ENCODE results near the gene CEACAM18.

Gene CEACAM18

DNA sequence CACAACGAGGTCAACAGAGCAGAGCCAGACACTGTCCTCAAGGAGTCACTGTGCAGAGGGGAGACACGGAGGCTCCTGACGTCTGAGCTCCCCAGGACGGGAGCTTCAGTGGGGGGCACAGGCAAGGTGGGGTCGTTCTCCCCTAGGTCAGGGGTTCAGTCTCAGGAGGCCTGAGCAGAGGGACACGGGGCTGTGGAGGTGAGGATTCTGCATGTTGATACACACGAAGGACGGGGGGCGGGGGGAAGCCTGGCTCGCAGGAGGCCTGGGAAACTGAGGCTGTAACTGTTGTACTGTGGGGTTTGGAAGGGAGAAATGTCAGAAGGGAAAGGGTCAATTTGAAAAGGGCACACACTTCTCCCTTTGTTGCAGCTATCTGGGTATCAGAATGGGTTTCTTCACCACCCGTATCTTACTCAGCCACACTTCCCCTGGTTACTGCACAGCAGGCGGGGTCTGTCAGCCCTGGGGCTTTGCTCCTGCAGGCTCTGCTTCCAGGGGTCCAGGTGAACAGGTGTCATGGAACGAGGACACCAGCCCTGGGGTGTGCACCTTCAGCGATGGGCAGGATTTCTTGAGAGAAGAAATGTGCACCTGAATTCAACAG lies 19.3 kb upstream of the CEACAM18 start:
- no peak overlapping the region for H3K4me3 ChIP-seq (ENCODE audit: low read depth, low read length)
- no peak for DNase-seq (ENCODE audit: low read depth)
- no peak for TF ChIP-seq POLR2A (IDR thresholded peaks at IDR 0.05; ENCODE audit: extremely low read depth, insufficient read length)
- TF ChIP-seq, protein P1, sequence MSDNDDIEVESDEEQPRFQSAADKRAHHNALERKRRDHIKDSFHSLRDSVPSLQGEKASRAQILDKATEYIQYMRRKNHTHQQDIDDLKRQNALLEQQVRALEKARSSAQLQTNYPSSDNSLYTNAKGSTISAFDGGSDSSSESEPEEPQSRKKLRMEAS (IDR thresholded peaks at IDR 0.05; ENCODE audit: low read depth, low read length): no peak
- TF ChIP-seq, protein P2, sequence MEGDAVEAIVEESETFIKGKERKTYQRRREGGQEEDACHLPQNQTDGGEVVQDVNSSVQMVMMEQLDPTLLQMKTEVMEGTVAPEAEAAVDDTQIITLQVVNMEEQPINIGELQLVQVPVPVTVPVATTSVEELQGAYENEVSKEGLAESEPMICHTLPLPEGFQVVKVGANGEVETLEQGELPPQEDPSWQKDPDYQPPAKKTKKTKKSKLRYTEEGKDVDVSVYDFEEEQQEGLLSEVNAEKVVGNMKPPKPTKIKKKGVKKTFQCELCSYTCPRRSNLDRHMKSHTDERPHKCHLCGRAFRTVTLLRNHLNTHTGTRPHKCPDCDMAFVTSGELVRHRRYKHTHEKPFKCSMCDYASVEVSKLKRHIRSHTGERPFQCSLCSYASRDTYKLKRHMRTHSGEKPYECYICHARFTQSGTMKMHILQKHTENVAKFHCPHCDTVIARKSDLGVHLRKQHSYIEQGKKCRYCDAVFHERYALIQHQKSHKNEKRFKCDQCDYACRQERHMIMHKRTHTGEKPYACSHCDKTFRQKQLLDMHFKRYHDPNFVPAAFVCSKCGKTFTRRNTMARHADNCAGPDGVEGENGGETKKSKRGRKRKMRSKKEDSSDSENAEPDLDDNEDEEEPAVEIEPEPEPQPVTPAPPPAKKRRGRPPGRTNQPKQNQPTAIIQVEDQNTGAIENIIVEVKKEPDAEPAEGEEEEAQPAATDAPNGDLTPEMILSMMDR (IDR thresholded peaks at IDR 0.05; ENCODE audit: low read depth, low read length): no peak
- no peak for TF ChIP-seq MYC (IDR thresholded peaks at IDR 0.05; ENCODE audit: low read depth, low read length)

DNA sequence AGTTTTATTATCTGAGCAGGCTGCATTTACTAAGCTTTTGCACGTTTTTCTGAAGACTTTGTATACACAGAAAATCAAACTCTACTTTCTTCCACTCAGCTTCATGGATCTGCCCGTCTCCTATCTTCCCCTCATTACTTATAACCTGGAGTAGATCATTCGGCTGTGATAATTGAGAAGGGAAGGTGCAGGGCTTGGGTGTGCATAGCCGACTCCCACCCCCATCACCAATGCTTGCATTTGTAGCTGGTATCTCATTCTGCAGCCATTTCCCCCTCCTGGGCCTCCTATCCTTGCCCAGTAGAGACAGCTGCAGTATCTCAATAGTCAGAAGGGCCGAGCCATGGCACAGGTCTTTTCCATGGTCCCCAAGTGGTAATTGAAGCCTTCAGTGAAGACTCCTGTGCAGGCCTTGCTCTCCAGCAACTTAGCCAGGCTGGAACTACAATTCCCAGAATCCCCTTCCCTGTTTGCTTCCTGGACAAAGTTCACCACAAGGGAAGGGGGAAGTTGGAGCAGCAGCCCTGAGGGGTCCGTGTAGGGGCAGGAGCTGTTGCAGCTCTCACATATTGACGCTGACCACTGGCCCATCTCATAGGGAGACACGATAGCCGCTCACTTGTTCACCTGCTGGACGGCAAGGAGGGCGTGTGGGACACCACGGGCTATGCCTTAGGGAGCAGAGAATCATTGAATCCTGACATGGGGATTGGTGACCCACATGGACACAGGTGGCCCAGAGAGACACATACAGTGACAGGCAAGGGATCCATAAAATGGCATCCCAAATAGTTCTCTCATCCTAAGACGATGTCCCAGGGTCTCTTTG lies 18.0 kb upstream of the CEACAM18 start:
- peak; percentile 84 for DNase-seq (ENCODE audit: low read depth)
- TF ChIP-seq MYC (IDR thresholded peaks at IDR 0.05; ENCODE audit: low read depth, low read length) (no peak), POLR2A (IDR thresholded peaks at IDR 0.05; ENCODE audit: extremely low read depth, insufficient read length) (peak; percentile 63)
- TF ChIP-seq, protein P1 (IDR thresholded peaks at IDR 0.05; ENCODE audit: low read depth, low read length): 0 out of 2 replicates have a peak, but pooled peaks have one; percentile 3
- peak overlapping the region; percentile 50 for H3K4me3 ChIP-seq (ENCODE audit: low read depth, low read length)

DNA sequence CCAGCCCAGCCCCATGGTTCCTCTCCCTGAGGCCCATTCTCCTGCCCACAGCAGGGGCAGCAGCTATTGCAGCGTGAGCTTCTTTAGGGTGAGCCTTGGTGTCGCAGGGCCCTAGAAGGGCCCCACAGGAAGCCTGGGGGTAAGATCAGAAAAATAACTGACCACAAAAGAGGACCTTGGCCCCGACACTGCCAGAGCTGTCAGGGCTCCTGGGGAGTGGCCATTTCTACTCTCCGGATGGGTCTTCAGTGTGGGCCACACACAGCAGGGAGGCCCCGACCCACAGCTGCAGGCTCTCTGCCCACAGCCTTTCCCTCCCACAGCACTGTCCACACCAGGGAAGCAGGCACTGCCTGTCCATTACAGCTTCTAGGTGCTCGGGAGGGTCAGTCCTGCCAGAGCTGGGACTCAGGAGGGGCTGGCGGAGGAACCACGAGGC lies 16.6 kb upstream of the CEACAM18 start:
- TF ChIP-seq, protein P2 (IDR thresholded peaks at IDR 0.05; ENCODE audit: low read depth, low read length): no peak
- no peak for TF ChIP-seq POLR2A (IDR thresholded peaks at IDR 0.05; ENCODE audit: extremely low read depth, insufficient read length)
- peak; percentile 63 for TF ChIP-seq MYC (IDR thresholded peaks at IDR 0.05; ENCODE audit: low read depth, low read length)
- TF ChIP-seq, protein P1 (IDR thresholded peaks at IDR 0.05; ENCODE audit: low read depth, low read length): peak; percentile 23; the same call in 1 of the 2 replicates
- DNase-seq (ENCODE audit: low read depth): peak; percentile 89
- peak overlapping the region; percentile 4 for H3K4me3 ChIP-seq (ENCODE audit: low read depth, low read length)

DNA sequence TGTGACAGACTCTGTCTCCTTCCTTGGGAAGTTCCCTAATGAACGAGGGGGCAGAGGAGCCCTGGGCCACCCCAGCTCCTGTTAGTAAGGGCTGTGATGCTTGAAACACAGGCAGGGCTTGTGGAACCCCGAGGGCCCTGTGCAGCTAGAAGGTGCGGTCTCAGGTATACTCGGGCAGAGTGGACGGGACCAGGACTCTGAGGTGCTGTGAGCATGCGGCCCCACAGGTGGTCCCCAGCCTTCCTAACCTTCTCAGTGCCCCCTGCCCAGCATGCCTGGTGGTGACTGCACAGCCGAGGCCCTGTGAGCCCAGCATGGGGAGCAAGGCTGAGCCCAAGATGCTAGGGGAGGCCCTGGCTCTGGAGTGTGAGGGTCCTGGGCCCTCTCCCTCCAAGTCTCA lies 16.1 kb upstream of the CEACAM18 start:
- no peak for TF ChIP-seq MYC (IDR thresholded peaks at IDR 0.05; ENCODE audit: low read depth, low read length)
- TF ChIP-seq, protein P1 (IDR thresholded peaks at IDR 0.05; ENCODE audit: low read depth, low read length): no peak
- no peak for TF ChIP-seq POLR2A (IDR thresholded peaks at IDR 0.05; ENCODE audit: extremely low read depth, insufficient read length)
- TF ChIP-seq, protein P2 (IDR thresholded peaks at IDR 0.05; ENCODE audit: low read depth, low read length): no peak

DNA sequence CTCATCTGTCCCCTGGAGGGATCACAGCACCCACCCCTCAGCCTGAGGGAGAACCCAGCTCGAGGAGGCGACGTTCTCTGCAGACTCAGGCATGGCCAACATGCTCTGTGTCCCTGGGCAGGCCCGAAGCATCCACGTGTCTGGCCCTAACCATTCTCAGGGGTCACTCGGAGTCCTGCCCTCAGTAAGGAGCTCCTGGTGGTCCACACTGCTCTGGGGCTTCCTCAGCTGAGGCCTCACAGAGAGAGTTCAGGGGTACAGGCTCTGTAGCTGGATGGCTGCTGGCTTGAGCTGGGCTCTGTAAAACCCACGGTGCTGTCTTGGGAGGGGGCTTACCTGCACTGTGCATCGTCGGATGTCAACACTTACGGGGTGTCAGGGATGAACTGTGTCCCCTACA lies 15.7 kb upstream of the CEACAM18 start:
- peak overlapping the region; percentile 44 for H3K4me3 ChIP-seq (ENCODE audit: low read depth, low read length)
- DNase-seq (ENCODE audit: low read depth): no peak
- TF ChIP-seq, protein P1 (IDR thresholded peaks at IDR 0.05; ENCODE audit: low read depth, low read length): no peak
- TF ChIP-seq, protein P2 (IDR thresholded peaks at IDR 0.05; ENCODE audit: low read depth, low read length): no peak
- TF ChIP-seq MYC (IDR thresholded peaks at IDR 0.05; ENCODE audit: low read depth, low read length): no peak
- no peak for TF ChIP-seq POLR2A (IDR thresholded peaks at IDR 0.05; ENCODE audit: extremely low read depth, insufficient read length)

More for the DNA sequence above, 16.1 kb upstream of the CEACAM18 start:
- no peak for DNase-seq (ENCODE audit: low read depth)
- H3K4me3 ChIP-seq (ENCODE audit: low read depth, low read length): peak overlapping the region; percentile 25

DNA sequence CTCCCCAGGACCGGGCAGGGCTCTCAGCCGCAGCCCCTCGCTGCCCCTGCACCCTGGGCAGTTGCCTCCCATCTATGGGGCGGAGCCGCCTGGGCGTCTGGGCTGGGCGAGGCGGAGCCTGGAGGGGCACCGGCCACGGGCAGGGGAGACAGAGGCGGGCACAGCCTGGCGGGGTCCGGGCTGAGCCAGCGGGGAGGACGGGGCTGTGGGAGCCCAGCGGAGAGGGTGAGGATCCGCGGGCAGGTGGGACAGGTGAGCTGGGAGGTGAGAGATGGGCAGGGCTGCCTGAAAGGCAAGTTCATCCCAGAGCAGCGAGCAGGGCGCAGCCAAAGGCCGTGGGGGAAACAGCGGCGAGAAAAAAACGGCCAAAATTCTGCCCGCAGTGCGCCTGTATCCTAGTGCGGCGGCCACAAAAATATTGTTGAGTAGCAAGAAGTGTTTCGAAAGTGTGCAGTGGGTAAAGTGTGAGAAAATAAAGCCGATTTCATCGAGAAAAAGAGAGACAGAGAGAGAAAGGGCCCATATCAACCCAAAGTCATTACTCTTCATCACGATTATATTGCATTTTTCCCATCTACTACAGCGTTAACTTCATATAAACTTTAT lies 14.3 kb upstream of the CEACAM18 start:
- H3K4me3 ChIP-seq (ENCODE audit: low read depth, low read length): peak overlapping the region; percentile 75

More for the DNA sequence above, 14.3 kb upstream of the CEACAM18 start:
- DNase-seq (ENCODE audit: low read depth): peak; percentile 67
